Measurements from ENCODE around the gene GANC. TPM values are rescaled to one million over a fixed set of nuclear protein-coding genes. Genes with fewer than 3 reads are reported as not detected.

GANC gene
- total and polyA plus RNA-seq, 9 of the 15 experiments (the other 6 are each of a cell fraction or from before 2014, with no cell fraction given): 10.9 to 19.0 (median 14.5) TPM

DNA sequence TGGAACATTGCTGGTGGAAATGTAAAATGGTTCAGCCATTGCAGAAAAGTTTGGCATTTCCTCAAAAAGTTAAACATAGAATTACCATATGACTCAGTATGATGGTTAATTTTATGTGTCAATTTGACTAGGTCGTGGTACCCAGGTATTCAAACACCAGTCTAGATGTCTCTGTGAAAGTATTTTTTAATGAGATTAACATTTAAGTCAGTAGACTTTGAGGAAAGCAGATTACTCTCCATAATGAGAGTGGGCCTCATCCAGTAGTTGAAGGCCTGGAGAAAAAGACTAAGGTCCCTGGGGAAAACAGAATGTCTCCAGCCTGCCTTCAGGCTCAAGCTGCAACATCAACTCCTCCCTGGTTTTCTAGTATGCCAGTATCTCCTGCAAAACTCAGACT lies 42.5 kb downstream of the GANC start:
- ATAC-seq (no peak), FAIRE-seq (peak; percentile 11), DNase-seq (ENCODE audit: extremely low read depth in 1 of 4, low spot score in 3 of 4) (no peak)
- Histone ChIP-seq H4K20me1 (replicated peaks; ENCODE audit: control insufficient read depth, insufficient read depth, low read length) (no peaks in the 10 kb centered on the region), H3K4me1 (replicated peaks in 1 of 2; ENCODE audit: control insufficient read depth in 2 of 2, insufficient read depth in 2 of 2, low read length in 2 of 2) (no peaks in the 10 kb centered on the region), H3K9ac (ENCODE audit: insufficient read depth in 1 of 2, low read depth in 2 of 2, low read length in 2 of 2) (no peak overlapping the region), H3K27me3 (ENCODE audit: control insufficient read depth in 2 of 2, insufficient read depth in 2 of 2, low read length in 2 of 2) (no peaks in the 10 kb centered on the region), H3K27ac (ENCODE audit: extremely low read depth, low read depth, low read length) (no peak overlapping the region), H3K79me2 (ENCODE audit: control insufficient read depth, insufficient read depth, low read length) (no peaks in the 10 kb centered on the region), H3K4me3 (no peak overlapping the region), H3K36me3 (ENCODE audit: control insufficient read depth, insufficient read depth, low read length) (0 out of 3 replicates have a peak, but pooled peaks cover 3% of the 10 kb centered on the region), H2AFZ (ENCODE audit: low read depth, low read length) (no peak overlapping the region), H3K9me1 (ENCODE audit: control insufficient read depth, insufficient read depth, low read length) (no peaks in the 10 kb centered on the region), H3K4me2 (ENCODE audit: insufficient read depth, low read length) (no peak overlapping the region), H3K9me3 (replicated peaks; ENCODE audit: control insufficient read depth, insufficient read depth, low read depth, low read length) (no peaks in the 10 kb centered on the region)
- in situ Hi-C loops (cut with MboI) (no loop called here), intact Hi-C loops (cut with micrococcal nuclease) (no loop called here)
- WGBS (ENCODE audit: insufficient coverage, low coverage, missing lambda C conversion rate): 11% methylated on average over 1 of the region's 1 CpG
- CTCF ChIA-PET (ENCODE audit: low intra/inter-chr PET ratio): no interaction called here
- TF ChIP-seq MEIS2 (IDR thresholded peaks at IDR 0.05; ENCODE audit: partially characterized antibody) (no peak), BRD9 (IDR thresholded peaks at IDR 0.05; ENCODE audit: low read depth, partially characterized antibody) (no peak), ZKSCAN3 (CRISPR knock-in tag; IDR thresholded peaks at IDR 0.05) (no peak), PHF20 (IDR thresholded peaks at IDR 0.05; ENCODE audit: partially characterized antibody) (no peak)
- TF ChIP-seq, protein P1, sequence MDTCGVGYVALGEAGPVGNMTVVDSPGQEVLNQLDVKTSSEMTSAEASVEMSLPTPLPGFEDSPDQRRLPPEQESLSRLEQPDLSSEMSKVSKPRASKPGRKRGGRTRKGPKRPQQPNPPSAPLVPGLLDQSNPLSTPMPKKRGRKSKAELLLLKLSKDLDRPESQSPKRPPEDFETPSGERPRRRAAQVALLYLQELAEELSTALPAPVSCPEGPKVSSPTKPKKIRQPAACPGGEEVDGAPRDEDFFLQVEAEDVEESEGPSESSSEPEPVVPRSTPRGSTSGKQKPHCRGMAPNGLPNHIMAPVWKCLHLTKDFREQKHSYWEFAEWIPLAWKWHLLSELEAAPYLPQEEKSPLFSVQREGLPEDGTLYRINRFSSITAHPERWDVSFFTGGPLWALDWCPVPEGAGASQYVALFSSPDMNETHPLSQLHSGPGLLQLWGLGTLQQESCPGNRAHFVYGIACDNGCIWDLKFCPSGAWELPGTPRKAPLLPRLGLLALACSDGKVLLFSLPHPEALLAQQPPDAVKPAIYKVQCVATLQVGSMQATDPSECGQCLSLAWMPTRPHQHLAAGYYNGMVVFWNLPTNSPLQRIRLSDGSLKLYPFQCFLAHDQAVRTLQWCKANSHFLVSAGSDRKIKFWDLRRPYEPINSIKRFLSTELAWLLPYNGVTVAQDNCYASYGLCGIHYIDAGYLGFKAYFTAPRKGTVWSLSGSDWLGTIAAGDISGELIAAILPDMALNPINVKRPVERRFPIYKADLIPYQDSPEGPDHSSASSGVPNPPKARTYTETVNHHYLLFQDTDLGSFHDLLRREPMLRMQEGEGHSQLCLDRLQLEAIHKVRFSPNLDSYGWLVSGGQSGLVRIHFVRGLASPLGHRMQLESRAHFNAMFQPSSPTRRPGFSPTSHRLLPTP (IDR thresholded peaks at IDR 0.05; ENCODE audit: borderline replicate concordance, extremely low read depth, insufficient read length): no peak
- no TSS peak for BruUV-seq (replicated peaks)
- POLR2A ChIA-PET: no interaction called here
